Type B pancreatic cell (in vitro differentiated cells): ENCODE results near the gene MESP1. TPM values are rescaled to one million over a fixed set of nuclear protein-coding genes. Genes with fewer than 3 reads are reported as not detected.

ENCODE experiments used
- DNase-seq: peaks from one replicate; pipeline ENCODE4 v3.0.0; 2021; ENCODE audit warnings: mixed read lengths; ENCODE audit not compliant: unreplicated experiment; ENCODE audit errors: extremely low spot score
- H3K27ac Mint-ChIP-seq: 2 replicates; pipeline ENCODE4 v1.8.0; 2021; ENCODE audit warnings: mild to moderate bottlenecking, mixed read lengths
- H3K27me3 Mint-ChIP-seq: 2 replicates; pipeline ENCODE4 v1.8.0; 2021; ENCODE audit warnings: mixed read lengths
- H3K36me3 Mint-ChIP-seq: 2 replicates; pipeline ENCODE4 v1.8.0; 2021; ENCODE audit warnings: mixed read lengths
- H3K4me1 Mint-ChIP-seq: one replicate; pipeline ENCODE4 v1.8.0; 2021; ENCODE audit warnings: mixed read lengths; ENCODE audit not compliant: unreplicated experiment
- H3K4me3 Mint-ChIP-seq: 2 replicates; pipeline ENCODE4 v1.8.0; 2021; ENCODE audit warnings: mild to moderate bottlenecking, mixed read lengths
- H3K9me3 Mint-ChIP-seq: 2 replicates; pipeline ENCODE4 v1.8.0; 2021; ENCODE audit warnings: mixed read lengths
- CTCF ChIP-seq: fragments of 200-600 bp; sonication (generic); conservative IDR thresholded peaks from 2 replicates; pipeline ENCODE4 v1.5.0; 2021; ENCODE audit warnings: antibody characterized with exemption, mild to moderate bottlenecking
- total RNA-seq: library from RNA; stranded (reverse); gene quantifications from 2 replicates; pipeline ENCODE4 v1.2.1, GENCODE V29; 2021; ENCODE audit warnings: low replicate concordance

Gene MESP1
- total RNA-seq, 1 donor from 2014 or later = 2.1 TPM

- DNase-seq = no peak
- Mint-ChIP-seq H3K4me1 (peaks cover 7% of the 10 kb centered on the region), H3K36me3 (no peaks in the 10 kb centered on the region), H3K4me3 (no peak overlapping the region), H3K27ac (no peak overlapping the region), H3K9me3 (no peaks in the 10 kb centered on the region), H3K27me3 (peaks cover under 1% of the 10 kb centered on the region)
- no peak for TF ChIP-seq CTCF
Measured at GRCh38 chr15:89759835-89760234, 8.8 kb upstream of the MESP1 start.

- no peak for DNase-seq
- Mint-ChIP-seq H3K9me3 (no peaks in the 10 kb centered on the region), H3K27ac (no peak overlapping the region), H3K27me3 (peaks cover 5% of the 10 kb centered on the region), H3K36me3 (no peaks in the 10 kb centered on the region), H3K4me3 (no peak overlapping the region), H3K4me1 (peaks cover 7% of the 10 kb centered on the region)
- TF ChIP-seq CTCF = no peak
Measured at GRCh38 chr15:89758981-89759380, 7.9 kb upstream of the MESP1 start.

- no peak for DNase-seq
- H3K27ac Mint-ChIP-seq = no peak overlapping the region
- H3K4me1 Mint-ChIP-seq = peaks cover 7% of the 10 kb centered on the region
- H3K36me3 Mint-ChIP-seq = no peaks in the 10 kb centered on the region
- H3K27me3 Mint-ChIP-seq = peaks cover 5% of the 10 kb centered on the region
- no peak overlapping the region for H3K4me3 Mint-ChIP-seq
- no peaks in the 10 kb centered on the region for H3K9me3 Mint-ChIP-seq
- no peak for TF ChIP-seq CTCF
Measured at GRCh38 chr15:89758283-89758682, 7.2 kb upstream of the MESP1 start.

GRCh38 chr15:89756897-89757296 lies 5.8 kb upstream of the MESP1 start:
- H3K4me1 Mint-ChIP-seq = peaks cover 11% of the 10 kb centered on the region
- no peaks in the 10 kb centered on the region for H3K9me3 Mint-ChIP-seq
- H3K27me3 Mint-ChIP-seq = peaks cover 7% of the 10 kb centered on the region

GRCh38 chr15:89755701-89756100 lies 4.7 kb upstream of the MESP1 start:
- H3K4me1 Mint-ChIP-seq = peaks cover 8% of the 10 kb centered on the region
- H3K27ac Mint-ChIP-seq = peak overlapping the region; percentile 11
- TF ChIP-seq CTCF = no peak
- no peak overlapping the region for H3K4me3 Mint-ChIP-seq
- no peak for DNase-seq
- H3K27me3 Mint-ChIP-seq = peaks cover 7% of the 10 kb centered on the region
- H3K9me3 Mint-ChIP-seq = no peaks in the 10 kb centered on the region
- H3K36me3 Mint-ChIP-seq = no peaks in the 10 kb centered on the region

More at GRCh38 chr15:89756897-89757296, 5.8 kb upstream of the MESP1 start:
- no peaks in the 10 kb centered on the region for H3K36me3 Mint-ChIP-seq
- no peak for TF ChIP-seq CTCF
- DNase-seq = no peak
- no peak overlapping the region for H3K27ac Mint-ChIP-seq
- H3K4me3 Mint-ChIP-seq = no peak overlapping the region
